GM23338 (cell line): ENCODE measurements around the gene OTUD3. TPM values are rescaled to one million over a fixed set of nuclear protein-coding genes. Genes with fewer than 3 reads are reported as not detected.

ENCODE experiments used
- polyA plus RNA-seq: library from polyadenylated mRNA; unstranded; fragments of >200 nt; fragmentation: Nextera tagmentation; extraction: Ambion mirVana; gene quantifications from 2 replicates; pipeline ENCODE4 v1.2.1, GENCODE V29; 2016
- total RNA-seq: library from RNA; depleted of rRNA; stranded (reverse); fragments of >200 nt; shearing (Covaris generic); gene quantifications from 2 replicates; pipeline ENCODE4 v1.2.3, GENCODE V29; 2014; rRNA removed

The OTUD3 gene
- total and polyA plus RNA-seq, 2 experiments from 2014 or later, result 3.0 to 12.9 TPM

Other genes starting within 250 kb of the OTUD3 start
- 8.0 and 10.6 TPM in 2 replicates for gene NBL1, start 238.1 kb upstream of the OTUD3 start, total RNA-seq
- 5.4 and 6.1 TPM in 2 replicates for gene NBL1, start 238.1 kb upstream of the OTUD3 start, polyA plus RNA-seq
- gene HTR6, start 217.5 kb upstream of the OTUD3 start, total RNA-seq, result 0.66 and 0.82 TPM in 2 replicates
- 0.14 and 0.26 TPM in 2 replicates for gene HTR6, start 217.5 kb upstream of the OTUD3 start, polyA plus RNA-seq
- 3.1 and 6.9 TPM in 2 replicates for gene TMCO4, start 82.5 kb upstream of the OTUD3 start, total RNA-seq
- 2.6 and 3.9 TPM in 2 replicates for gene TMCO4, start 82.5 kb upstream of the OTUD3 start, polyA plus RNA-seq
- gene RNF186, start 67.1 kb upstream of the OTUD3 start, total RNA-seq, result not detected in 2 replicates
- not detected in 2 replicates for gene RNF186, start 67.1 kb upstream of the OTUD3 start, polyA plus RNA-seq
- gene PLA2G2E, start 41.2 kb downstream of the OTUD3 start, total RNA-seq, result not detected in 2 replicates
- not detected in 2 replicates for gene PLA2G2E, start 41.2 kb downstream of the OTUD3 start, polyA plus RNA-seq
- 0.97 TPM in 1 of 2 replicates, not detected in the other for gene PLA2G2A, start 97.2 kb downstream of the OTUD3 start, total RNA-seq
- gene PLA2G2A, start 97.2 kb downstream of the OTUD3 start, polyA plus RNA-seq, result 0.55 and 1.3 TPM in 2 replicates
- gene PLA2G5, start 187.8 kb downstream of the OTUD3 start, total RNA-seq, result 0.16 TPM in 1 of 2 replicates, not detected in the other
- gene PLA2G5, start 187.8 kb downstream of the OTUD3 start, polyA plus RNA-seq, result not detected in 2 replicates
- gene PLA2G2D, start 237.1 kb downstream of the OTUD3 start, total RNA-seq, result not detected in 2 replicates
- not detected in 2 replicates for gene PLA2G2D, start 237.1 kb downstream of the OTUD3 start, polyA plus RNA-seq